WTC11 (cell line): ENCODE results near the gene IQCK. TPM values are rescaled to one million over a fixed set of nuclear protein-coding genes. Genes with fewer than 3 reads are reported as not detected.

Experiments used
- ATAC-seq: fragments of 200-7000 bp; cut with Tn5 transposase; 2 replicates; pipeline ENCODE4 v1.10.0; 2021; ENCODE audit warnings: mild to moderate bottlenecking, moderate library complexity
- CTCF ChIA-PET: fragments of 300-600 bp; sonication (Branson Sonifier 250); formaldehyde crosslinking; loops from one replicate; lab custom pipeline; 2021; ENCODE audit warnings: antibody characterized with exemption; lab: Charles Lee
- POLR2A ChIA-PET: fragments of 350-600 bp; sonication (Branson Sonifier 250); formaldehyde crosslinking; loops from one replicate; lab custom pipeline; 2021; ENCODE audit warnings: antibody characterized with exemption; lab: Charles Lee
- DNase-seq: peaks from one replicate; pipeline ENCODE4 v3.0.0; 2021; ENCODE audit warnings: low spot score
- H3K27ac Mint-ChIP-seq: 2 replicates; pipeline ENCODE4 v1.8.0; 2021; ENCODE audit warnings: mixed read lengths
- H3K27me3 Mint-ChIP-seq: 2 replicates; pipeline ENCODE4 v1.8.0; 2021; ENCODE audit warnings: low read depth, mild to moderate bottlenecking, moderate library complexity, mixed read lengths
- H3K36me3 Mint-ChIP-seq: 2 replicates; pipeline ENCODE4 v1.8.0; 2021; ENCODE audit warnings: mixed read lengths
- H3K4me1 Mint-ChIP-seq: 2 replicates; pipeline ENCODE4 v1.8.0; 2022; ENCODE audit warnings: mixed read lengths
- H3K4me3 Mint-ChIP-seq: 2 replicates; pipeline ENCODE4 v1.8.0; 2021; ENCODE audit warnings: mild to moderate bottlenecking, moderate library complexity, mixed read lengths
- H3K9me3 Mint-ChIP-seq: 2 replicates; pipeline ENCODE4 v1.8.0; 2021; ENCODE audit warnings: mixed read lengths
- AFF4 ChIP-seq: sonication (generic); formaldehyde crosslinking; IDR thresholded peaks from 2 replicates; pipeline ENCODE4 v1.8.1; 2023; ENCODE audit warnings: mild to moderate bottlenecking, missing genetic modification reagents, borderline replicate concordance
- ATF2 ChIP-seq: sonication (generic); formaldehyde crosslinking; IDR thresholded peaks from 2 replicates; pipeline ENCODE4 v1.8.1; 2022; ENCODE audit warnings: low read depth, missing genetic modification reagents, borderline replicate concordance
- CBFB ChIP-seq: sonication (generic); formaldehyde crosslinking; IDR thresholded peaks from 2 replicates; pipeline ENCODE4 v1.8.1; 2022; ENCODE audit warnings: mild to moderate bottlenecking, low read depth, missing genetic modification reagents
- CDX4 ChIP-seq: fragments of 250-450 bp; sonication (Bioruptor Pico); IDR thresholded peaks from 2 replicates; pipeline ENCODE4 v1.9.0; 2021; ENCODE audit warnings: moderate library complexity, mild to moderate bottlenecking, inconsistent platforms, borderline replicate concordance
- EMX1 ChIP-seq: fragments of 250-450 bp; sonication (Bioruptor Pico); IDR thresholded peaks from 2 replicates; pipeline ENCODE4 v1.8.0; 2021; ENCODE audit warnings: mild to moderate bottlenecking
- ESRRA ChIP-seq: sonication (generic); formaldehyde crosslinking; IDR thresholded peaks from 2 replicates; pipeline ENCODE4 v1.8.1; 2022; ENCODE audit warnings: mild to moderate bottlenecking, missing genetic modification reagents, borderline replicate concordance
- GABPB1 ChIP-seq: sonication (generic); formaldehyde crosslinking; IDR thresholded peaks from 2 replicates; pipeline ENCODE4 v1.8.1; 2023; ENCODE audit warnings: mild to moderate bottlenecking, missing genetic modification reagents
- GRHL2 ChIP-seq: fragments of 250-450 bp; sonication (Bioruptor Pico); IDR thresholded peaks from 2 replicates; pipeline ENCODE4 v1.8.0; 2022; ENCODE audit warnings: mild to moderate bottlenecking, moderate library complexity; ENCODE audit not compliant: insufficient replicate concordance, severe bottlenecking
- GTF2I ChIP-seq: fragments of 250-450 bp; sonication (Bioruptor Pico); conservative IDR thresholded peaks from 2 replicates; pipeline ENCODE4 v1.4.0; 2021; ENCODE audit warnings: mild to moderate bottlenecking
- JUN ChIP-seq: sonication (generic); formaldehyde crosslinking; IDR thresholded peaks from 2 replicates; pipeline ENCODE4 v1.8.0; 2023; ENCODE audit warnings: mild to moderate bottlenecking, missing genetic modification reagents
- MAX ChIP-seq: sonication (generic); formaldehyde crosslinking; IDR thresholded peaks from 2 replicates; pipeline ENCODE4 v1.8.0; 2022; ENCODE audit warnings: mild to moderate bottlenecking, missing genetic modification reagents
- OVOL2 ChIP-seq: fragments of 250-450 bp; sonication (Bioruptor Pico); IDR thresholded peaks from 2 replicates; pipeline ENCODE4 v1.9.0; 2021; ENCODE audit warnings: mild to moderate bottlenecking, borderline replicate concordance
- SMAD3 ChIP-seq: sonication (generic); formaldehyde crosslinking; IDR thresholded peaks from 2 replicates; pipeline ENCODE4 v1.8.0; 2022; ENCODE audit warnings: missing genetic modification reagents, mild to moderate bottlenecking, borderline replicate concordance
- SP1 ChIP-seq: sonication (generic); formaldehyde crosslinking; conservative IDR thresholded peaks from 2 replicates; pipeline ENCODE4 v1.8.1; 2022; ENCODE audit warnings: missing genetic modification reagents
- USF1 ChIP-seq: sonication (generic); formaldehyde crosslinking; IDR thresholded peaks from 2 replicates; pipeline ENCODE4 v1.8.0; 2022; ENCODE audit warnings: mild to moderate bottlenecking, missing genetic modification reagents
- ZNF138 ChIP-seq: sonication (generic); formaldehyde crosslinking; conservative IDR thresholded peaks from 2 replicates; pipeline ENCODE4 v1.8.1; 2022; ENCODE audit warnings: mild to moderate bottlenecking, moderate library complexity, missing genetic modification reagents
- ZNF532 ChIP-seq: fragments of 250-450 bp; sonication (Bioruptor Pico); IDR thresholded peaks from 2 replicates; pipeline ENCODE4 v1.9.0; 2021; ENCODE audit warnings: mild to moderate bottlenecking, borderline replicate concordance
- ZNF671 ChIP-seq: fragments of 250-450 bp; sonication (Bioruptor Pico); IDR thresholded peaks from 2 replicates; pipeline ENCODE4 v1.8.0; 2021; ENCODE audit warnings: mild to moderate bottlenecking
- total RNA-seq: library from RNA; stranded (reverse); gene quantifications from 3 replicates; pipeline ENCODE4 v1.2.3, GENCODE V29; 2021

The IQCK gene
- total RNA-seq, 1 experiment from 2014 or later = 5.8 TPM

- Mint-ChIP-seq H3K27me3 (peaks cover 19% of the 10 kb centered on the region), H3K4me1 (peaks cover 15% of the 10 kb centered on the region), H3K9me3 (peaks cover 6% of the 10 kb centered on the region), H3K27ac (no peak overlapping the region), H3K4me3 (no peak overlapping the region), H3K36me3 (no peaks in the 10 kb centered on the region)
- ATAC-seq = no peak
- no peak for TF ChIP-seq EMX1
- TF ChIP-seq CDX4 (CRISPR knock-in tag) = no peak
- TF ChIP-seq ATF2 (CRISPR knock-in tag) = no peak
- no peak for TF ChIP-seq ZNF138 (CRISPR knock-in tag)
- no peak for TF ChIP-seq SP1
- no peak for TF ChIP-seq USF1
- TF ChIP-seq ZNF671 (CRISPR knock-in tag) = no peak
- no peak for TF ChIP-seq CBFB (CRISPR knock-in tag)
- TF ChIP-seq MAX = no peak
- TF ChIP-seq GTF2I (CRISPR knock-in tag) = no peak
- no peak for TF ChIP-seq GABPB1 (CRISPR knock-in tag)
- TF ChIP-seq GRHL2 (CRISPR knock-in tag) = no peak
- no peak for TF ChIP-seq SMAD3 (CRISPR knock-in tag)
- no peak for TF ChIP-seq AFF4
- no peak for TF ChIP-seq OVOL2 (CRISPR knock-in tag)
- no peak for TF ChIP-seq JUN (CRISPR knock-in tag)
- no peak for TF ChIP-seq ZNF532 (CRISPR knock-in tag)
- TF ChIP-seq ESRRA = no peak
- ChIA-PET CTCF (interaction anchor here (1.1 kb wide), 1 partner anchor 287 kb away, joined by 3 read pairs; no protein-coding TSS in a partner anchor), POLR2A (no interaction called here)
- DNase-seq = no peak
Observed at GRCh38 chr16:19888834-19889233, 170.8 kb downstream of the IQCK start.
